IMR-90 (cell line): ENCODE measurements around the gene TSC1. TPM values are rescaled to one million over a fixed set of nuclear protein-coding genes. Genes with fewer than 3 reads are reported as not detected.

Experiments
- ATAC-seq: fragments of 200-7000 bp; cut with Tn5 transposase; 2 replicates; pipeline ENCODE4 v1.9.1; 2020; ENCODE audit warnings: low read depth, mild to moderate bottlenecking, moderate library complexity
- BruUV-seq: library from RNA; stranded (reverse); fragments of 400-500 nt; replicated peaks from 2 replicates; lab custom pipeline; 2021; lab: Mats Ljungman, UMichigan
- CTCF ChIA-PET: fragments of 300-600 bp; formaldehyde crosslinking; extraction: SDS; loops from one replicate; lab custom pipeline; 2021; ENCODE audit warnings: antibody characterized with exemption; lab: Yijun Ruan, JAX
- POLR2A ChIA-PET: fragments of 300-600 bp; sonication (Branson Sonifier 250); formaldehyde crosslinking; loops from one replicate; lab custom pipeline; 2022; ENCODE audit warnings: antibody characterized with exemption; ENCODE audit not compliant: unreplicated experiment; lab: Charles Lee
- DNase-seq: peaks from one replicate; pipeline ENCODE4 v3.0.0; 2013
- H2AFZ ChIP-seq: replicated peaks from 2 replicates; pipeline ENCODE3; 2013; ENCODE audit warnings: low read length, mild to moderate bottlenecking; ENCODE audit not compliant: poor library complexity
- H2AK5ac ChIP-seq: 2 replicates; pipeline ENCODE4 v1.6.1; 2013; ENCODE audit warnings: low read depth, low read length, inconsistent platforms
- H2AK9ac ChIP-seq: replicated peaks from 2 replicates; pipeline ENCODE3; 2013; ENCODE audit warnings: mild to moderate bottlenecking, low read depth, low read length, moderate library complexity; ENCODE audit not compliant: poor library complexity
- H2BK120ac ChIP-seq: 2 replicates; pipeline ENCODE4 v1.6.1; 2013; ENCODE audit warnings: low read depth, low read length, inconsistent platforms
- H2BK15ac ChIP-seq: 3 replicates; pipeline ENCODE4 v1.6.1; 2013; ENCODE audit warnings: low read depth, low read length, inconsistent platforms
- H2BK20ac ChIP-seq: 2 replicates; pipeline ENCODE4 v1.6.1; 2013; ENCODE audit warnings: low read depth, mild to moderate bottlenecking, inconsistent platforms, low read length, moderate library complexity
- H2BK5ac ChIP-seq: 2 replicates; pipeline ENCODE4 v1.6.1; 2013; ENCODE audit warnings: mild to moderate bottlenecking, low read depth, low read length, inconsistent platforms; ENCODE audit not compliant: poor library complexity, severe bottlenecking
- H3K14ac ChIP-seq: replicated peaks from 2 replicates; pipeline ENCODE4 v1.6.1; 2013; ENCODE audit warnings: low read depth, low read length, inconsistent platforms
- H3K18ac ChIP-seq: 2 replicates; pipeline ENCODE4 v1.6.1; 2013; ENCODE audit warnings: low read depth, low read length, control low read depth
- H3K23ac ChIP-seq: 2 replicates; pipeline ENCODE4 v1.6.1; 2013; ENCODE audit warnings: low read depth, low read length, inconsistent platforms
- H3K27ac ChIP-seq: 2 replicates; pipeline ENCODE4 v1.5.1; 2013; ENCODE audit warnings: mild to moderate bottlenecking, control low read depth, low read length; ENCODE audit not compliant: insufficient read depth
- H3K27me3 ChIP-seq: 2 replicates; pipeline ENCODE4 v1.6.1; 2013; ENCODE audit warnings: low read length; ENCODE audit not compliant: control insufficient read depth, insufficient read depth
- H3K36me3 ChIP-seq: 2 replicates; pipeline ENCODE4 v1.6.1; 2013; ENCODE audit warnings: low read length, mixed read lengths; ENCODE audit not compliant: control insufficient read depth, insufficient read depth
- H3K4ac ChIP-seq: 2 replicates; pipeline ENCODE4 v1.6.1; 2013; ENCODE audit warnings: low read depth, low read length, inconsistent platforms
- H3K4me1 ChIP-seq: 2 replicates; pipeline ENCODE4 v1.6.1; 2013; ENCODE audit warnings: low read length, mixed read lengths; ENCODE audit not compliant: control insufficient read depth, insufficient read depth
- H3K4me2 ChIP-seq: 2 replicates; pipeline ENCODE4 v1.6.1; 2013; ENCODE audit warnings: low read depth, mild to moderate bottlenecking, control low read depth, low read length, moderate library complexity
- H3K4me3 ChIP-seq: 2 replicates; pipeline ENCODE4 v1.5.1; 2013; ENCODE audit warnings: low read depth, mild to moderate bottlenecking, control low read depth, low read length, moderate library complexity; ENCODE audit not compliant: insufficient read depth
- H3K56ac ChIP-seq: 2 replicates; pipeline ENCODE4 v1.6.1; 2013; ENCODE audit warnings: low read length, inconsistent platforms; ENCODE audit not compliant: insufficient read depth; ENCODE audit errors: extremely low read depth
- H3K79me1 ChIP-seq, 2 experiments: 2 replicates each; pipeline ENCODE4 v1.6.1; 2013; ENCODE audit warnings: low read length in 2 of 2, inconsistent platforms in 1 of 2, low read depth in 1 of 2
- H3K9ac ChIP-seq: 2 replicates; pipeline ENCODE4 v1.6.1; 2013; ENCODE audit warnings: low read depth, low read length, control low read depth
- H3K9me1 ChIP-seq: 2 replicates; pipeline ENCODE4 v1.6.1; 2013; ENCODE audit warnings: low read length, inconsistent platforms; ENCODE audit not compliant: insufficient read depth
- H3K9me3 ChIP-seq: 2 replicates; pipeline ENCODE4 v1.6.1; 2013; ENCODE audit warnings: low read length; ENCODE audit not compliant: control insufficient read depth, insufficient read depth
- H4K20me1 ChIP-seq: 2 replicates; pipeline ENCODE4 v1.6.1; 2013; ENCODE audit warnings: low read length, inconsistent platforms; ENCODE audit not compliant: insufficient read depth
- H4K5ac ChIP-seq: 2 replicates; pipeline ENCODE4 v1.6.1; 2013; ENCODE audit warnings: mild to moderate bottlenecking, low read depth, low read length, control low read depth
- H4K8ac ChIP-seq, 2 experiments: 2 replicates each; pipeline ENCODE4 v1.6.1; 2013; ENCODE audit warnings: low read depth in 2 of 2, low read length in 2 of 2, control low read depth in 1 of 2, inconsistent platforms in 1 of 2
- H4K91ac ChIP-seq: 2 replicates; pipeline ENCODE4 v1.6.1; 2013; ENCODE audit warnings: low read depth, low read length, inconsistent platforms; ENCODE audit not compliant: insufficient read depth
- BHLHE40 ChIP-seq: fragments of 150-350 bp; IDR thresholded peaks from 2 replicates; pipeline ENCODE4 v1.6.1; 2016; ENCODE audit warnings: mild to moderate bottlenecking, low read depth, low read length
- CHD1 ChIP-seq: IDR thresholded peaks from 2 replicates; pipeline ENCODE4 v1.6.1; 2012; ENCODE audit warnings: low read depth, low read length, improper control_type of control experiment
- FOS ChIP-seq: fragments of 150-350 bp; IDR thresholded peaks from 2 replicates; pipeline ENCODE4 v1.6.1; 2016; ENCODE audit warnings: low read depth, low read length
- MAFK ChIP-seq: IDR thresholded peaks from 2 replicates; pipeline ENCODE4 v1.6.1; 2012; ENCODE audit warnings: low read depth, low read length, improper control_type of control experiment
- MAZ ChIP-seq: IDR thresholded peaks from 2 replicates; pipeline ENCODE4 v1.6.1; 2012; ENCODE audit warnings: low read depth, mild to moderate bottlenecking, low read length, improper control_type of control experiment, moderate library complexity, borderline replicate concordance
- MXI1 ChIP-seq: IDR thresholded peaks from 2 replicates; pipeline ENCODE4 v1.6.1; 2012; ENCODE audit warnings: low read depth, mild to moderate bottlenecking, low read length, moderate library complexity, borderline replicate concordance
- NFE2L2 ChIP-seq: fragments of 150-350 bp; IDR thresholded peaks from 2 replicates; pipeline ENCODE4 v1.6.1; 2016; ENCODE audit warnings: low read depth, mild to moderate bottlenecking, low read length
- POLR2A ChIP-seq: IDR thresholded peaks from 2 replicates; pipeline ENCODE4 v1.6.1; 2012; ENCODE audit warnings: mild to moderate bottlenecking, low read depth, low read length
- RAD21 ChIP-seq: IDR thresholded peaks from 2 replicates; pipeline ENCODE4 v1.6.1; 2012; ENCODE audit warnings: low read length, improper control_type of control experiment
- RCOR1 ChIP-seq: IDR thresholded peaks from 2 replicates; pipeline ENCODE4 v1.6.1; 2012; ENCODE audit warnings: mild to moderate bottlenecking, low read length, improper control_type of control experiment; ENCODE audit not compliant: insufficient replicate concordance
- RFX5 ChIP-seq: IDR thresholded peaks from 2 replicates; pipeline ENCODE4 v1.8.0; 2012; ENCODE audit warnings: low read depth, mild to moderate bottlenecking, low read length, moderate library complexity
- SMC3 ChIP-seq: fragments of 150-350 bp; IDR thresholded peaks from 2 replicates; pipeline ENCODE4 v1.6.1; 2016; ENCODE audit warnings: low read depth, mild to moderate bottlenecking, antibody characterized with exemption, low read length, moderate library complexity
- WGBS, 2 experiments: methylation state at CpG; one replicate each; pipeline versions ENCODE4 v1.1.5 to v1.1.7; 2013; ENCODE audit warnings: missing lambda C conversion rate in 2 of 2; ENCODE audit not compliant: insufficient read length in 1 of 2; ENCODE audit errors: extremely low coverage in 2 of 2; 5-methylcytosine and 5-hydroxymethylcytosine counted together
- dilution Hi-C: fragments of 300-500 bp; cut with HindIII; formaldehyde crosslinking; loops from one replicate; pipeline ENCODE4 v1.14.3; 2018; ENCODE audit warnings: low sequenced_read_pairs; ENCODE audit not compliant: unreplicated experiment
- in situ Hi-C: fragments of 300-500 bp; cut with MboI; formaldehyde crosslinking; loops from 3 replicates; pipeline ENCODE4 v1.14.3; 2019; ENCODE audit warnings: low sequenced_read_pairs, inconsistent platforms, mixed read lengths
- intact Hi-C: fragments of 100-400 bp; cut with micrococcal nuclease; formaldehyde crosslinking; loops from 2 replicates; pipeline ENCODE4 v1.10.0; 2022
- polyA plus RNA-seq, 3 experiments: library from polyadenylated mRNA; depleted of rRNA; stranded (reverse); fragments of >200 nt; gene quantifications; 2 replicates each; pipeline ENCODE4 v1.2.3, GENCODE V29; 2012; ENCODE audit warnings: low replicate concordance in 1 of 3
- total RNA-seq: library from RNA; depleted of rRNA; stranded (reverse); fragments of >200 nt; gene quantifications from 2 replicates; pipeline ENCODE4 v1.2.3, GENCODE V29; 2012
- TF ChIP-seq, protein P1 (sequence below): conservative IDR thresholded peaks from 2 replicates; pipeline ENCODE4 v1.5.1; 2012; ENCODE audit warnings: mild to moderate bottlenecking, low read depth, low read length, improper control_type of control experiment

Gene TSC1
- total and polyA plus RNA-seq, 2 of the 4 experiments (the other 2 are of a cell fraction) = 25.7 to 56.3 TPM

DNA sequence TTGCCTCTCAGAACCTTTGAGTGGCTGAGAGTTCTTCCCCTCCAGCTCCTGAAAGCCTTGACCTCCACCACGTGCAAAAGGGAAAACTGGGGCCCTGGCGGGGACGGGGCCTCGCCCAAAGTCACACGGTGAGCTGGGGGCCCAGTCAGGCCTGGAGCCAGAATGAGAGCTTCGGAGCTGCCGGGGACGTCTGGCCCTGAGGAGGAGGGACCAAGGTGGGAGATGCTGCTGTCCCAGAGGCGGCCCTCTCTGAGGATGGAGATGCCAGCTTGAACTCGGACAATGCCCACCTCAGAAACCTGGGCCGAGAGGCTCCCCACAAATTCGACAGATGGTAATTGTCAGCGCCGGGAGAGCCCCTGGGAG lies 67.0 kb downstream of the TSC1 start:
- no peak overlapping the region for H2BK5ac ChIP-seq
- ChIA-PET CTCF (interaction anchor here (0.6 kb wide), 1 partner anchor 49 kb away, joined by 4 read pairs; no protein-coding TSS in a partner anchor), POLR2A (no interaction called here)
- H2BK120ac ChIP-seq = no peak overlapping the region
- in situ Hi-C loops (no loop called here), intact Hi-C loops (no loop called here), dilution Hi-C loops (no loop called here)
- H3K27ac ChIP-seq = no peak overlapping the region
- no peaks in the 10 kb centered on the region for H3K9me1 ChIP-seq
- no peaks in the 10 kb centered on the region for H4K20me1 ChIP-seq
- H2AK9ac ChIP-seq = peak overlapping the region; percentile 33
- peak overlapping the region; percentile 99 for H2AFZ ChIP-seq
- H2AK5ac ChIP-seq = no peak overlapping the region
- peaks cover 5% of the 10 kb centered on the region; the same call in 1 of the 2 replicates for H3K27me3 ChIP-seq
- TF ChIP-seq POLR2A = no peak
- no peak for TF ChIP-seq MAZ
- TF ChIP-seq CHD1 = no peak
- TF ChIP-seq FOS = no peak
- TF ChIP-seq RAD21 = no peak
- TF ChIP-seq, protein P1, sequence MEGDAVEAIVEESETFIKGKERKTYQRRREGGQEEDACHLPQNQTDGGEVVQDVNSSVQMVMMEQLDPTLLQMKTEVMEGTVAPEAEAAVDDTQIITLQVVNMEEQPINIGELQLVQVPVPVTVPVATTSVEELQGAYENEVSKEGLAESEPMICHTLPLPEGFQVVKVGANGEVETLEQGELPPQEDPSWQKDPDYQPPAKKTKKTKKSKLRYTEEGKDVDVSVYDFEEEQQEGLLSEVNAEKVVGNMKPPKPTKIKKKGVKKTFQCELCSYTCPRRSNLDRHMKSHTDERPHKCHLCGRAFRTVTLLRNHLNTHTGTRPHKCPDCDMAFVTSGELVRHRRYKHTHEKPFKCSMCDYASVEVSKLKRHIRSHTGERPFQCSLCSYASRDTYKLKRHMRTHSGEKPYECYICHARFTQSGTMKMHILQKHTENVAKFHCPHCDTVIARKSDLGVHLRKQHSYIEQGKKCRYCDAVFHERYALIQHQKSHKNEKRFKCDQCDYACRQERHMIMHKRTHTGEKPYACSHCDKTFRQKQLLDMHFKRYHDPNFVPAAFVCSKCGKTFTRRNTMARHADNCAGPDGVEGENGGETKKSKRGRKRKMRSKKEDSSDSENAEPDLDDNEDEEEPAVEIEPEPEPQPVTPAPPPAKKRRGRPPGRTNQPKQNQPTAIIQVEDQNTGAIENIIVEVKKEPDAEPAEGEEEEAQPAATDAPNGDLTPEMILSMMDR = no peak
- no peak for TF ChIP-seq MXI1
- no peak for TF ChIP-seq BHLHE40
- TF ChIP-seq SMC3 = no peak
- no peak for TF ChIP-seq RCOR1
- no peak for TF ChIP-seq RFX5
- TF ChIP-seq NFE2L2 = no peak
- no peak for TF ChIP-seq MAFK
- no peaks in the 10 kb centered on the region for H3K4me1 ChIP-seq
- no peak overlapping the region; the same call in 1 of the 2 replicates for H3K23ac ChIP-seq
- 7% methylated on average over 3 of the region's 14 CpGs; no CpG with 5 or more reads in 1 of the 2 experiments for WGBS, 2 experiments
- H3K9me3 ChIP-seq = no peaks in the 10 kb centered on the region
- H2BK15ac ChIP-seq = no peak overlapping the region
- ATAC-seq (no peak), DNase-seq (no peak)
- no peak overlapping the region for H3K56ac ChIP-seq
- no peaks in the 10 kb centered on the region for H3K79me1 ChIP-seq
- no TSS peak for BruUV-seq
- peak overlapping the region; percentile 79; the same call in 1 of the 2 replicates for H3K4me2 ChIP-seq
- no peak overlapping the region for H3K18ac ChIP-seq
- no peak overlapping the region; the same call in 1 of the 2 replicates for H4K91ac ChIP-seq
- H3K36me3 ChIP-seq = no peaks in the 10 kb centered on the region
- H3K4ac ChIP-seq = no peak overlapping the region
- H2BK20ac ChIP-seq = no peak overlapping the region
- H3K4me3 ChIP-seq = peak overlapping the region; percentile 97
- no peak overlapping the region for H4K5ac ChIP-seq
- H3K14ac ChIP-seq = no peak overlapping the region
- peak overlapping the region; percentile 71 to 97; a peak in 3 of 4 replicates for H4K8ac ChIP-seq
- H3K9ac ChIP-seq = no peak overlapping the region
